ENCODE measurements around the gene STUB1. TPM values are rescaled to one million over a fixed set of nuclear protein-coding genes. Genes with fewer than 3 reads are reported as not detected.

Gene STUB1
- total RNA-seq, 1 donor from 2014 or later: 258 TPM

DNA sequence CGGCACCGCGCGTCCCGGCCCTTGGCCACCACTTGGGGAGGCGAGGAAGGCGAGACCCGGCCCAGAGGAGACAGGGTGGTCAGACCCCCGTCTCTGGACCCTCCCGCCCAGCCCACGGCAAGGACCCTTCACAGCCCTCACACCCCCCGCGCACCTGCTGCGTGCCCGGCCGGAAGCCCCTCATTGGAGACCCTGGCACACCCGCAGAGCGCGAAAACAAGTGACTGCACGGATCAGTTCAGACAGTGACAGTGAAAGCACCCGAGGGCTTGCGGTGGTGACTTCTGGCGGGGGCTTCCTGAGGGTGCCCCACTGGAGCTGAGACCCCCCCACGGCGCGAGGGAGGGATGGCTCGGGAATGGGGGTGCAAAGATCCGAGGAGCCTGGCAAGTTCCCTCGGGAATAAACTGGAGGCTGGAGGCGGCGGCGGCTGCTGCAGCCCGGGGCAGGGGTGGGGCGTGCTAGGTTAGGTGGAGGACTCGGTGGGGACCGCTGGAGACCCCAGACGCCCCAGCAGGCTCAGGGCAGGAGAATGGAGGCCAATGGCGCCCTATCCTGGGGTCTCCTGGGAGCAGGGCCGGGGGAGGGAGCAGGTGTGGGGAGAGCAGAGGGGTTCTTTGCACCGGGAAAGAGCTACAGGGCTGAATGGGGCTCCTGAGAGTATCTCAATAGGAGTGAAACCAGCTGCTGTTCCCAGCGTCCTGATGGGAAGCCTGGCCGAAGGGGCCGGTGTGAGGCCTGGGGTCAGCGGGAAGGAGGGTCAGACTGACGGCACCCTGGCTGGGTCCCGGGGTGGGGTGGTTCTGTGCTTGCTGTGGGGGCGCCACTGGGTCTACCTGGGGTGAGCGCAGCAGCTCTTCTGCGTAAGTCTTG, 26.2 kb downstream of the STUB1 start:
- Histone ChIP-seq H3K9me3 (no peaks in the 10 kb centered on the region), H3K4me1 (peaks cover 0 to 10% of the 10 kb centered on the region in 2 donors), H3K36me3 (no peaks in the 10 kb centered on the region), H3K27me3 (peaks cover 28% of the 10 kb centered on the region), H3K4me3 (no peak overlapping the region), H3K27ac (no peak overlapping the region)
- TF ChIP-seq, protein P1, sequence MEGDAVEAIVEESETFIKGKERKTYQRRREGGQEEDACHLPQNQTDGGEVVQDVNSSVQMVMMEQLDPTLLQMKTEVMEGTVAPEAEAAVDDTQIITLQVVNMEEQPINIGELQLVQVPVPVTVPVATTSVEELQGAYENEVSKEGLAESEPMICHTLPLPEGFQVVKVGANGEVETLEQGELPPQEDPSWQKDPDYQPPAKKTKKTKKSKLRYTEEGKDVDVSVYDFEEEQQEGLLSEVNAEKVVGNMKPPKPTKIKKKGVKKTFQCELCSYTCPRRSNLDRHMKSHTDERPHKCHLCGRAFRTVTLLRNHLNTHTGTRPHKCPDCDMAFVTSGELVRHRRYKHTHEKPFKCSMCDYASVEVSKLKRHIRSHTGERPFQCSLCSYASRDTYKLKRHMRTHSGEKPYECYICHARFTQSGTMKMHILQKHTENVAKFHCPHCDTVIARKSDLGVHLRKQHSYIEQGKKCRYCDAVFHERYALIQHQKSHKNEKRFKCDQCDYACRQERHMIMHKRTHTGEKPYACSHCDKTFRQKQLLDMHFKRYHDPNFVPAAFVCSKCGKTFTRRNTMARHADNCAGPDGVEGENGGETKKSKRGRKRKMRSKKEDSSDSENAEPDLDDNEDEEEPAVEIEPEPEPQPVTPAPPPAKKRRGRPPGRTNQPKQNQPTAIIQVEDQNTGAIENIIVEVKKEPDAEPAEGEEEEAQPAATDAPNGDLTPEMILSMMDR (IDR thresholded peaks at IDR 0.05): no peak
- intact Hi-C loops (cut with DNase I): no loop called here
- no peak for DNase-seq (ENCODE audit: low spot score in 2 of 2)

DNA sequence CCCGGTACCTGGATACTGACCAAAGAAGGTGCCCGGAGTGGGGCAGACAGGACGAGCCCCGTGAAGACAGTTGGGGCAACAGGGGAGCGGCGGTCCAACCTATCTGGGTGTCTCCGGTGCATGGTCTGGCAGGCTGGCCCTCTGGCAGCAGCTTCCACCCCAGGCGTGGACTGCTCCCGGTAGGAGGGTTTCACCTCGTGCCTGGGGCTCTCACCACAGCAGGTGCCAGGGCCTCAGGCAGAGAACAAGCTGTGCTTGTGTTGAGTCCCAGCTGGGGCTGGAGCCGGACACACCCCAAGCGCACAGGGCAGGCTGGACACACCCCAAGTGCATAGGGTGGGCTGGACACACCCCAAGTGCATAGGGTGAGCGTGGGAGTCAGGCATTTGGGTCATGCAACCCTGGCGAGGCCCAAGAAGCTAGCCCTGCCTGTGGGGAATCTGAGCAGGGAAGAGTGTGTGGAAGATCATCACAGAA, 26.9 kb downstream of the STUB1 start:
- H3K36me3 ChIP-seq: no peaks in the 10 kb centered on the region
- H3K27ac ChIP-seq: no peak overlapping the region
- no peak overlapping the region for H3K4me3 ChIP-seq
- intact Hi-C loops (cut with DNase I): no loop called here
- no peak for DNase-seq (ENCODE audit: low spot score in 2 of 2)
- no peaks in the 10 kb centered on the region for H3K9me3 ChIP-seq
- H3K4me1 ChIP-seq: peaks cover 0 to 10% of the 10 kb centered on the region in 2 donors
- TF ChIP-seq, protein P1 (IDR thresholded peaks at IDR 0.05): no peak
- peaks cover 26% of the 10 kb centered on the region for H3K27me3 ChIP-seq

DNA sequence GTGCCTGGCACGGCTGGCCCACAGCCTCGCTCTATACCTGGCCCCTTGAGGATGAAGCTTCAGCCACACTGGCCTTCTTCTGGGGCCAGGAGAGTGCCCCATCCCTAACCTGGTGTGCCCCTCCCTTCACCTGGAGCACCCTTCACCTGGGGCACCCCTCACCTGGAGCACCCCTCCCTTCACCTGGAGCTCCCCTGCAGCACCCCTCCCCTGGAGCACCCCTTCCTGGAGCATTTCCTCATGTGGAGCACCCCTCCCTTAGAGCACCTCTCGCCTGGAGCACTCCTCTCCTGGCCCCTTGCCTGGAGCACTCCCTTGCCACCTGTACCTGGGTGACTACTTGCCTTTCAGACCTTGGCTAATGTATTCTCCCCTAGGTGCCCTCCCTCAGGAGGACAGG, 27.8 kb downstream of the STUB1 start:
- H3K27me3 ChIP-seq: peaks cover 26% of the 10 kb centered on the region
- peaks cover 0 to 10% of the 10 kb centered on the region in 2 donors for H3K4me1 ChIP-seq
- H3K36me3 ChIP-seq: no peaks in the 10 kb centered on the region
- intact Hi-C loops (cut with DNase I): no loop called here
- no peak overlapping the region for H3K27ac ChIP-seq
- no peak for DNase-seq (ENCODE audit: low spot score in 2 of 2)
- TF ChIP-seq, protein P1 (IDR thresholded peaks at IDR 0.05): no peak
- no peak overlapping the region for H3K4me3 ChIP-seq
- no peaks in the 10 kb centered on the region for H3K9me3 ChIP-seq

DNA sequence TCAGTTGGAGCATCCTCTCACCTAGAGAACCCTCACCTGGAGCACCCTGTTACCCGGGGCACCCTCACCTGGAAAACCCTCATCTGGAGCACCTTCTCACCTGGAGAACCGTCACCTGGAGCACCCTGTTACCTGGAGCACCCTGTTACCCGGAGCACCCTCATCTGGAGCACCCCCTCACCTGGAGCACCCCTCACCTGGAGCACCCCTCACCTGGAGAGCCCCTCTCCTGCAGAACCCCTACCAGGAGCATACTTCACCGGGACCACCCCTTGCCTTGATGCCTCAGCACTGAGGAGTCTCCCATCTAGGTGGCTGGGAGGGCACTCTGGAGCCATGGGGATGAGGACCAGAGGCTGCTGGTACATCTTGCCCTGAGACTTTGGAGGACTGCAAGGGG, 28.7 kb downstream of the STUB1 start:
- TF ChIP-seq, protein P1 (IDR thresholded peaks at IDR 0.05): no peak
- no peaks in the 10 kb centered on the region for H3K36me3 ChIP-seq
- DNase-seq (ENCODE audit: low spot score in 2 of 2): no peak
- no peak overlapping the region for H3K4me3 ChIP-seq
- intact Hi-C loops (cut with DNase I): no loop called here
- peaks cover 22% of the 10 kb centered on the region for H3K27me3 ChIP-seq
- peaks cover 0 to 10% of the 10 kb centered on the region in 2 donors for H3K4me1 ChIP-seq
- no peak overlapping the region for H3K27ac ChIP-seq
- no peaks in the 10 kb centered on the region for H3K9me3 ChIP-seq

DNA sequence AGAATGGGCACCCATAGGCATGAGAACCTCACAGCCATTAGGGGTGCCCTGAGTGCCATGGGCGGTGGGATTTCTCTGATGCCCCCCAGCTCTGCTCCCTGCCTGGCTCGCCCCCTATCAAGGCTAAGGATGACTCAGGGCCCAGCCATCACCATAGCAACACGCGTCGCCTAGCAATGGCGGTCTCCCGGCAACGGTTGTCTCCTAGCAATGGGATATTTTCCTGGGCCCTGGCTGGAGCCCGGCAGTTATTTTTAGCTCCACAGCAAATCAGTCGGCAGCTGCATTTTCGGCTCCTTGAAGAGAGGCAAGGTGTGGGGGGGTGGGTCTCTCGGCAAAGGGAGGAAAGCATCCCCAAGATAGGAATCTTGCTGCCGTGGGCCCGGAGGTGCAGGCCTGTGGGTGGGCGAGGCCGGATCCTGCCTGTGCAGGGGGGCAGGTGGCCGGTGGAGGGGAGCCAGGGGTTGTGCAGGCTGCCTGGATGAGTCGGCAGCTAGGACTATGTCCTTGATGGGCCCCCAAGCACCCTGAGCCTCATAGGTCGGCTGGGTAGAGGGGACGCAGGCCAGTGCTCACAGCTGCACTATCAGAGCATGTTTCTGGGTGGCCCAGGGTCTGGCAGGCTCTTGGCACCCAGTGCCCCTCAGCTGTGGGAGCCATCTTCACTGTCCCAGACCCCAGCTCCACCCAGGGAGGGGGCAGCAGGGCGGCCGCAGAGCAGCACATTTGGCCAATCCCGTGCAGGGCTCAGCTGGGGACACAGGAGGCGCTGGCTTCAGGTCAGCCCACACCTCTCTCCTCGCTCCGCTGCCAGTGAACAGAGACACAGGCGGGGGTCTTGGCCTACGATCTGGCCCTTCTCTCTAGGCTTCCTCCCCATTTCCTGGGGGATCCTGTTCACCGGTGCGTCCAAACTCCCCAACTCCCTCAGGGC, 29.6 kb downstream of the STUB1 start:
- H3K27me3 ChIP-seq: peaks cover 14% of the 10 kb centered on the region
- no peak for DNase-seq (ENCODE audit: low spot score in 2 of 2)
- no peaks in the 10 kb centered on the region for H3K36me3 ChIP-seq
- H3K27ac ChIP-seq: no peak overlapping the region
- TF ChIP-seq, protein P1 (IDR thresholded peaks at IDR 0.05): no peak
- intact Hi-C loops (cut with DNase I): loop anchor here (2.0 to 10.0 kb wide), 2 partner anchors 345 to 385 kb away; partner anchors contain the start of gene C1QTNF8
- peaks cover 3 to 15% of the 10 kb centered on the region in 2 donors for H3K4me1 ChIP-seq
- H3K9me3 ChIP-seq: no peaks in the 10 kb centered on the region
- H3K4me3 ChIP-seq: no peak overlapping the region
